Activated effector memory CD4-positive, alpha-beta T cell treated with Interleukin-2 at 50 U/mL for 16 hours (primary cell): ENCODE data around the gene SH3BP2.

Experiments used
- DNase-seq: peaks from one replicate; pipeline ENCODE4 v3.0.0-alpha.2; 2020

SH3BP2 gene

DNA sequence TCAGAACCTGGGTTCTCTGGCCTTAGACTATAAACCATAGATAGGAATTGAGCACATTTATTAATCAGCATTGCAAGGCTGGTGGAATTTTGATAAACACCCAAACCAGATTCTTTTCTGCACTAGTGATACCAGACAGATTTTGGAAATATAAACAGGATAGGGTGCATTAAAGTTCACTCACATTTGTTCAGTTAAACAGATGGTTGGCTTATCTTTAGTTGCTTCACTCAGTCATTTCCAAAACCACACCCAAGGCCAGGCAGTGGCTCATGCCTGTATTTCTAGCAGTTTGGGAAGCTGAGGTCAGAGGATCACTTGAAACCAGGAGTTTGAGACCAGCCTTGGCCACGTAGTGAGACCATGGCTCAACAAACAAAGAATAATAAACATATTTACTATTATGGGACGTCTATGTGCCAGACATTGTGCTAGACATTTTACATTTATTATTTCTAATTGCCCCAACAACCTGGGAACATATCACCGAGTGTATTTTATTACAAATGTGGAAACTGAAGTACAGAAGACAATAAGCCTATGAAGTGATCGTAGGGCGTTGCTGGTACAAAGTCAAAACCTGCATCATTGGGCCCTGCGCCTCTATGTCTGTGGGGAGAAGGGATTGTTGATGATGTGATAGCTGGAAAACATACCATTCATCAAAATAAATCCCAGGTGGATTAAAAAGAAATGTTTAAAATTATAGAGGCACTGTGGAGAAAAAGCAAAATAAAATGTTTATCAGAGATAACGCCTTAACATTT lies 65.7 kb downstream of the SH3BP2 start:
- DNase-seq = no peak

DNA sequence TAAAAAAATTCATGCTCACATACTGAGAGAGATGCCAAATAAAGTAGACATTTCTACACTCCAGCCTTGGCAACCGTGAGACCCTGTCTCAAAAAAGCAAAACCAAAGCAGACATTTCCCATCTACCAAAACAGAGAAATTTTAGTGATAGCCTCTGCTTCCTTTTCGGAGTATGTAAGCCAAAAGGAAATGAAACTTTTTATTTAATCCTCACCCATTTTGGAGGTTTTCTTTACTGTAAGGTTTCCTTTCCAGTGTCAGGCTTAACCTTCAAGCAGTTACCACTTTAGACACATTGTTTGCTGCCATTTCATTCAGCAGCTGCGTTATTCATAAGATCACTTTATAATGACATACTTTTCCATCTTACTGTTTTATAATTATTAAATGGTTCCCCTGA lies 66.6 kb downstream of the SH3BP2 start:
- no peak for DNase-seq

DNA sequence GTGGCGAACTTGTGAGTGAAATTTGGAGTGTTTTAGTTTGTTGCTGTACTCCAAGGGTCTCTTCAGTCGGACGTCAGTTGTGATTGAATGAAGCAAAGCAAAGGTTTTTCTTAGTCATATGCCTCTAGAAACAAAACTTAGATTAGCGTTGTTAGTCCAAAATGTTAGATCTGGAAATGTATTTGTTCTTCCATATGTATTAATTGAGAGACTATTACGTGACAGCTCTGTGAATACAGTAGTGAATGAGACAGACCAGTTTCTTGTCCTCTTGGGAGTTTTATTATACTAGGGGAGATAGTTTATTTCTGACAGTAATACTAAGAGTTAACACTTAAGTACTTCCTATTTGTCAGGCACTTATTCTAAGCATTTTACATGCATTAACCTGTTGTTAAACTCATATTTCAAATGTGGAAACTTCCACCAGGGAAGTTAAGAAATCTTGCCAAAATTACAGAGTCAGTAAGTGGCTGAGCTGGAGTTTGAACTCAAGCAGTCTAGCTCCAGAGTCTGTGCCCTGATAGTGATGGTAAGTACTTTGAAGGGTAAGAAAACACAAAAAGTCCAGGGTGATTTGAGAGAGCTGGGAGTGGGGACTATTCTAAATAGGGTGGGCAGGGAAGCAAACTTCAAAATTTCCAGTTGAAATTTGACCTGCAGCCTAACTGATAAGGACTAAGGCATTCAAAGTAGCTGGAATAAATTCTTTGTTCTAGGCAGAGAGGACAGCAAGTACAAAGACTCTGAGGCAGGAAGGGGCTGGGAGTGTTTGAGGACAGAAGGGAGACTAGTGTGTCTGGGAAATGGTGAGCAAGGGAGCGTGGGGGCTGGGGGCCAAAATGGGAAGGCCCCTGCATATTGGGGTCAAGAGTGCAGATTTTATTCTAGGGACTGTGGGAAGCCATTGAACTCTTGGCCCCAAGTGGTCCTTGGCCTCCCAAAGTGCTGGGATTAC lies 67.8 kb downstream of the SH3BP2 start:
- DNase-seq = no peak

DNA sequence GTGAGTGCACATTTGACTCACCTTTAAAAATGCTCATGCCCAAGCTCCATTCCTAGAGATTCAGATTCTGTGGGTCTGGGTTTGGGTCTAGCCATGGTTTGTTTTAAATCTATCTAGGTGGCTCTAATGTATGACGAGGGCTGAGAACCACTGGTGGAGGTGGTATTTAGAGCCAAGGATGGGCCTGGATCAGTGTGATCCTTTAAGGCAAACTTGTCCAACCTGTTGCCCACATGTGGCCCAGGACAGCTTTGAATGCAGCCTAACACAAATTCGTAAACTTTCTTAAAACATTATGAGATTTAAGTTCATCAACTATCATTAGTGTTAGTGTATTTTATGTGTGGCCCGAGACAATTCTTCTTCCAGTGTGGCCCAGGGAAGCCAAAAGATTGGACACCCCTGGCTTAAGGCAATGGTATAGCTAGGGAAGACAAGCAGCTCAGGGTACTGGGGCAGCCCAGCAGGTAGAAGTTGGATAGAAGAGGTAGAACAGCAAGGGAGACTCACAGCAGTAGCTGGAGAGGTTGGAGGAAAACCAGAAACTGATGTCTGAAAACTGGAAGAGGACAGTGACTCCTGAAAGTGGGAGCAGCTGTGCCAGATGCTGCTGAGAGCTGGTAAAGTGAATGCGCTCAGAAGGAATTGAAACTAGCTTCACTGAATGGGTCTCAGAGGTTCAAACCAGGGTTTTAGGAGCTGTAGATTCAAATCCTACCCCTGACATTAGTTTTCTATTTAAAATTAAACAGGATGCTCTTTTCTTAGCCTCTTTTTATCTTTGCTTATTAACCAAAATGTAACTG lies 68.9 kb downstream of the SH3BP2 start:
- DNase-seq = no peak

DNA sequence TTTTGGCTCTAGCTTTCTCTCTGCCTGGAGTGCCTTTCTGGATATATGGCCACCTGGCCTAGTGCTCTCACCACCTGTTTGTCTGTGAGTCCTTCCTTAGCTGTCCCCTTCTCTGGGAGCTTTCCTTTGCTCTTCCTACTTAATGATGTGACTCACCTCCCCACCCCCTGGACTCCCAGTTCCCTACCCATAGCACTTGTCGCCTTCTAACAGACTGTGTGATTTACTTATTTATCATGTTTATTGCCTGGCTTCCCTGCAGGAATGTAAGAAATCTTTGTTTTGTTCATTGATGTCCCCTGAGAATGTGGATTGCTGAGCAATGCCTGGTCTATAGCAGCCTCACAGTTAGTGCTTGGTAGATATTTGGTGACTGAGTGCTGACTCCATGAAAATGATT lies 69.6 kb downstream of the SH3BP2 start:
- no peak for DNase-seq

DNA sequence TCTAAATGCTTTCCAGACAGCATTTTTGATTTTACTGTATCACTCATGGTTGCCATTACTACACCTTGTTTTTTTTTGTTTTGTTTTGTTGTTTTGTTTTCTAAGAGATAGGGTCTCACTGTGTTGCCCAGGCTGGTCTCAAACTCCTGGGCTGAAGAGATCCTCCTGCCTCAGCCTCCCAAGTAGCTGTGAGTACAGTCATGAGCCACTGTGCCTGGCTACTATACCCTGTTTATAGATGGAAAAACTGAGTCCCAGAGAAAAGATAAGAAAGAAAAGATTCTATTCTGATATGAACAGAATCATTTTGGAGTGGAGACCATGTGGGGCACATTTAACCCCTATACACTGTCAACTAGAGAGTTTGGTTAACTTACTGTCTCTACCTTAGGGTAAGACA lies 70.8 kb downstream of the SH3BP2 start:
- DNase-seq = no peak

DNA sequence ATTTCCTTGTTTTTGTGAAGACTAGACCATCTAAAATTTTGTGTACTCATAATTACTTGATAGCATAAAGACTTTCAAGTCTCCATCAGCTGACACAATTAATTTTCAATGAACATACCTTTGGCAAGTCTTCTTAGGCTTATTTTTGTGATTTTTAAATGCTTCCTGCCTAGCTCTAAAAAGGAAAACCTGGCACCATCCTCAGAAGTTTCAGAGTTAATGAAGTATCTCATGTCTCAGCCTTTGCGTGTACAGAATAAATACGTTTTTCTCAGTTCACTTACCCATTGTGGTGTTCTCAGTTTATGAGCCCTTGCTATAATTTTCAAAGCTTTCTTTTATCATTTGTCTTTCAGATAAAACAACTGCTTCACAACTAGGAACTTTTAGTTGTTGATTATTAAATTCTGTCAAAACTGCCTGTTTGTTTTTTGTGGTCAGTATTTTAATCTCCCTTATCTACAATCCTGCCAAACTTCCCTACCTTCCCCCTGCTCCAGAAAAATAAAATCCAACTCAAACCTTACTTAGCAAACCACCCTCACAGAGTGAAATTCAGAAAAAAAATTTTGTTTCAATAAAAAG lies 72.4 kb downstream of the SH3BP2 start:
- no peak for DNase-seq

DNA sequence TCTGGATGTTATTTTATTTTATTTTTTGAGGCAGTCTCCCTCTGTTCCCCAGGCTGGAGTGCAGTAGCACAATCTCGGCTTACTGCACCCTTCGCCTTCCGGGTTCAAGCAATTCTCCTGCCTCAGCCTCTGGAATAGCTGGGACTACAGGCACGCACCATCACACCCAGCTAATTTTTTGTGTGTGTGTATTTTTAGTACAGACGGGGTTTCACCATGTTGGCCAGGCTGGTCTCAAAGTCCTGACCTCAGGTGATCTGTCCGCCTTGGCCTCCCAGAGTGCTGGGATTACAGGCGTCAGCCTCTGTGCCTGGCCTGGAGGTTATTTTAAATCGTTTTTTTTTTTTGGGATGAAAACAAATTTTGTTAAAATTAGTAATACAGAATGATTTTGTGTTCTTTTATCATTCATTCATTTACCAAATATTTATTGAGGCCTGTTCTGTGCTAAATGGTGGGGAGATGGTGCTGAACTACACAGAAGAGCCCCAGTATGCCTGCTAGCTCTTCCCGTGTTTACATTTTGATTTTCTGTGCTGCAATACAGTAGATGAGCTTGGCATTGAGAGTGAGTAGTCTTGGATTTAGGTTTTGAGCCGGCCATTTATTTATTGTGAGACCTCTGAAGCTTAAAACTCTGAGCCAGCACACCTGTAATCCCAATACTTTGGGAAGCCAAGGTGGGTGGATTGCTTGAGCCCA lies 73.4 kb downstream of the SH3BP2 start:
- no peak for DNase-seq

DNA sequence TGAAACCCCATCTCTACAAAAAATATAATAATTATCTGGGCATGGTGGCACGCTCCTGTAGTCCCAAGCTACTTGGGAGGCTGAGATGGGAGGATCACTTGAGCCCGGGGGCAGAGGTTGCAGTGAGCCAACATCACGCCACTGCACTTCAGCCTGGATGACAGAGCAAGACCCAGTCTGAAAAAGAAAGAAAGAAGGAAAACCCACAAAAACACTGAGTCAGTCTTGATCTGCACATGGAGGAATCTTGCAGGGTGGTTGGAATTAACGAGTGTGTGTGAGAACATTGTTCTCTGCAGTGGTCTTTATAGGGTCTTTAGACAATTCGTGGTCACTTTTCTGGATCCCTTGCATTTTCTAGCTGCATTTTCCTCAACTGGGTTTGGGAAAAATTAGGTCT lies 74.0 kb downstream of the SH3BP2 start:
- no peak for DNase-seq

DNA sequence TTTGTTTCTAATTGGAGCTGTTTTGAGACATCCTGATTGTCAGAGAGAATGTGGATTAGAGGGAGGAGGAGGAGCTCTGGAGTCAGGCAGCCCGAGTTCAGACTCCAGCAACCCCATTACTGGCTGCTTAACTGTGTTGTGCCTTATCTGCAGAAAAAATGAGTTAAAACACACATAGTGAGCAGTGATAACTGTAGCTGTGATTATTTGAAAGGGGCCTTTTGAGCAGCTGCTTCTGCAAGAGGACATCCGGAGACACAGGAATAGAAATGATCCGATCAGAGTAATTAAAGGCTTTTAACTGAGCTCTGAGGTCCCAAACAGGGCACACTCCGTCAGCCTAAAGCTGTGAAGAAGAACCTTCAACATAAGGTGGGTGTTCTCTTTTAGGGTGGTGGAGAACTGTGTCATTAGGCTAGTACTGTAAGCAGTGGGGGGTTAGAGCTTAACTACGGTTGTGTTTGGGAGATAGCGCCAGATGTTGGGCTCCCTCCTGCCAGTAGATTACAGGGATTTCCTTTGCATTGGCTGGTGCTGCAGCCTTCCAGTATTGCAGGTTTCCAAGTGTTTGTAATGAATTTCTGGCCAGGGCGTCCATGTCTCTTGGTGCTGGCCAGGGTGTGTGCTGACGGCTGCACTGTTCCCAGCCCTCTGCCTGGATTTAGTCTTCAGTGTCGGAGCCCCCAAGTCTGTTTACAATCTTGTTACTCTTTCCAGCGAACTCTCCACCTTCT lies 75.0 kb downstream of the SH3BP2 start:
- DNase-seq = no peak

DNA sequence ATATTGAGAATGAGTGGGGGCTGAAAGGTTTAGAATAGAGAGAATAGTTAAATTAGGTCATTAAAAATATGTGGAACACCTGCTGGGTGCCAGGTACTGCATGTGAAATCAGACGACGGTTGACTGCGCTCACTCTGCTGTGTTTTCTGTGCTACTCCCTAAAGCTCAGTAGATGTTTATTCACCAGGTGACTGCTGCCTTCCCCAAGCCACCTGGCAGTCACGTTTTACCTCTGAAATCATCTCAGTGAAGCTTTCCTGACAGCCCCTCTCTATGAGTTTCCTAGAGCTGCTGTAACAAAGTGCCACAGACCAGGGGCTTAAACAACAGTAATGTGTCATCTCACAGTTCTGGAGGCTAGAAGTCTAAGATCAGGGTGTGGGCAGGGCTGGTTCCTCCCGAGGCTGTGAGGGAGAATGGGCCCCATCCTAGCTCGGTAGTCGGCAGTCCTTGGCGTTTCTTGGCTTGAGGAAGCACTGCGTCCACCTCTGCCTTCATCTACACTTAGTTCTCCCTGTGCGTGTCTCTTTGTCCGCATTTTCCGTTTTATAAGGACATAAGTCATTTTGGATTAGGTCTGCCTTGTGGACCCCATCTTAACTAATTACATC lies 76.1 kb downstream of the SH3BP2 start:
- DNase-seq = no peak

DNA sequence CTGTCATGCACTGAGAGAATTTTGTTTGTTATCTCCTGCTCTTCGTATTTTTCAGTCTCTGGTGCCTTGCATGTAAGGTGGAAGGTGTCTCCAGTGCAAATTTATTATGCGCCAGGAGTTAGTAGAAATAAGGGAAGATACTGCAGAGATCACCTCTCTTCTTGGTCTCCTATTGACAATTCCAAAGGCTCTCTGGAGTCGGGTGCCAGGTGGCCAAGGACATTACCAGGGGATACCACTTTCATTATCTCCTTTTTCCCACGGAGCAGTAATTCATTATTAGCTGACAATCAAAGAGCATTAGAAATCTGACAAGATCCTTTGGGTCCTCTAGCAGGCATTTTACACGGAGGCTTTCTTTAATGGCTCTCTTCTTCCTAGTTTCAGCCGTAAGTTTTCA lies 76.8 kb downstream of the SH3BP2 start:
- DNase-seq = no peak

DNA sequence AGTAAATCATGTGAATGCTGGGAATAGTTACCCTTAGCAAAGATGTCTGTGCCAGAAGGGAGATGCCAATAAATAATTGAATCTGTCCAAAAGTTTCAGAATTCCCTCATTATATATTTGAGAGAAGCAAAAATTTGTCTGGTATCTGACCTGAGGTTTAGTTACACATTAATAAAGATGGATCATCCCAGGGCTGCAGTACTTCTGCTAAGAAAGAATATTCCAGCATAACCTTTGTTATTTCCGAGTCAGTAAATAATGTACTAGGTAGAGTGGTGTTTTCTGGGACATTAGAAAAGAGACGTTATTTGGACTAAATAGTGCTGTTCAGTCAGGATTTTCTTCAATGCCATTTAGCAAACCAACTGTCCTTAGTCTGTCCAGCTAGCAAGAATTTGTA lies 77.2 kb downstream of the SH3BP2 start:
- no peak for DNase-seq

DNA sequence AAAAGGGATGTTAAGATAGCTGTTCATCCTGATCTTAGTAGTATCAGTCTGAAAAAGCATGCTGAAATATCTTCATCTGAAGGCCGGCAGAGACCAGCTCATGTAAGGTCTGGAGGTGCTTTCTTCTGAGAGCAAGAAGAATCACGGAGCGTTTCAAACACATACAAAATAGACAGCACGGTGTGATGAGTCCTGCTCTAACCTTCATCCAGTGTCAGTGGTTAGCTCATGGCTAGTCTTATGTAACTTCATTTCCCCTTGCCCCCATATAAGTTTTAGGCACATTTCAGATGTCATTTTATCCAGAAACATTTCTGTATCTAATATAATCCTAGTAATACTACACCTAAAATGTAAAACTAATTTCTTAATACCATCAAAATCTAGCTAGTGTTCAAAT lies 78.6 kb downstream of the SH3BP2 start:
- DNase-seq = no peak

DNA sequence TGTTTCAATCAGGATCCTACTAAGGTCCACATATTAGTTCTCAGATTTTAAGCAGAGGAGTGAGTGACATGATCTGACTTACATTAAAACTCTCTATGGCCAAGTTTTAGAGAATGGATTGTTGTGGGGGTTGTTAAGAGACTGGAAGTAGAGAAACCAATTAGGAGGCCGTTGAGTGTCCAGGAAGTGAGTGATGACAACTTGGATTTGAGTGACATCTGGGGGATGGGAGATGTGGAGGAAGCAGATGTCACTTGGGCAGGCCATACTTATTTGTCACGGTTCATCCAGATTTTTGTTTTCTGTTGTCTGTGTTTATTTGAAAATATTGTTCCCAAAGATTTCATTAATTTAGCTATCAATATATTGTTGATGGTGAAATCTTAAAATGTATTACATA lies 79.0 kb downstream of the SH3BP2 start:
- DNase-seq = no peak

DNA sequence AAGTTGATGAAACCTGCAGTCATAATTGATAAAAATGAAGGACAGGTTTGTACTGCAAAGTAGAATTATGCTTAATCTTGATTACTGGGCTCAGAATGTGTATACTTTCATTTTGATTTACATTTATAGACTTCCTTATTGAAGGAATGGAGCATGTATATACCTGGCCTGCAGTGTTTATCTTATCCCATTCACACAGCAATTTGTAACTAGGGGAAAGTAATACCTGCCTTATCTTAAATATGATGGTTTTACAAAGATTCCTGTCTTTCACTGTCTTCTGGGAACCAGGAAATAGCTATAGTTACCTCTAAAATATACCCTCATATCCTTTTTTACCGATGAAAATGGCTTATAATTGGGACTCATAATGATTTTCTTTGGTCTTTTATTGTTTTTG lies 80.4 kb downstream of the SH3BP2 start:
- DNase-seq = no peak

DNA sequence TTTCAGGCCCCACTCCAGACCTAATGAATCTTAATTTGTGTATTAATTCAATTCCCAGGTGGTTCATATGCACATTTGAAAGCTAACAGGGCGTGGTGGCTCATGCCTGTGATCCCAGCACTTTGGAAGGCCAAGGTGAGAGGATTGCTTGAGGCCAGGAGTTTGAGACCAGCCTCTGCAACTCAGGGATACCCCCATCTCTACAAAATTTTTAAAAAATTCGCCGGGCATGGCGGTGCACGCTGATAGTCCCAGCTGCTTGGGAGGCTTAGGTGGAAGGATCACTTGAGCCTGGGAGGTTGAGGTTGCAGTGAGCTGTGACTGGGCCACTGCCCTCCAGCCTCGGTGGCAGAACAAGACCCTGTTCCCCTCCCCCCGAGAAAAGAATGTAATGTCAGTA lies 82.0 kb downstream of the SH3BP2 start:
- no peak for DNase-seq

DNA sequence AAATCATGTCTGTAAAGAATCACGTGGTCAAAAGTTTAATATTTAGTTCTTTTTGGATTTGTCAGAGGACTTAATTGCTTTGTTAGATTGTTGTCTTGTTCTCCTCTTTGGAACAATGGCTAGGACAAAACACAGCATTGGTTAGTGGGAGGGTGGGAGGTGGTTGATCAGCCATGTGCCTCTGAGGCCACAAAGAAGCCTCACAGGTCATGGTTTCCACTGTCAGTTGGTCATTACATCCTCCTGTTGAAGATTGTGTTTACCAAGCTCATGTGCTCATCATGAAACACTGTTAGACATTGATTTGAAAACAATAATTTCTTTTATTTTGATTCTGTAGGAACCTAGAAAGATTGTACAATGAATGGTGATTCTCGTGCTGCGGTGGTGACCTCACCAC lies 82.7 kb downstream of the SH3BP2 start:
- DNase-seq = no peak

DNA sequence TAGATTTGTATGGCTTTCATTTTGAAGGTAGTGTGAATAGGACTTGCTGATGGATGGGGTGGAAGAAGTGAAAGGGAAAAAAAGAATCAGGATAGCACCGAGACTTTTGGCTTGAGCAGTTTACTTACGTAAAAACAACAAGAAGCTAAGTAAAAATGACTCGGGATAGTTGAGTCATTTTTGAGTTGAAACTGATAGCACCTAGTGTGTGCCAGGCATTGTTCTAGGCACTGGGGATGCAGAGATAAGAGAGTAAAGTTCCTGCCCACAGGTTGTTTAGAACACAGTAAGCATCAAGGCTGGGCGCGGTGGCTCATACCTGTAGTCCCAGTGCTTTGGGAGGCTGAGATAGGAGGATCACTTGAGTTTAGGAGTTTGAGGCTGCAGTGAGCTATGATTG lies 85.5 kb downstream of the SH3BP2 start:
- DNase-seq = no peak

DNA sequence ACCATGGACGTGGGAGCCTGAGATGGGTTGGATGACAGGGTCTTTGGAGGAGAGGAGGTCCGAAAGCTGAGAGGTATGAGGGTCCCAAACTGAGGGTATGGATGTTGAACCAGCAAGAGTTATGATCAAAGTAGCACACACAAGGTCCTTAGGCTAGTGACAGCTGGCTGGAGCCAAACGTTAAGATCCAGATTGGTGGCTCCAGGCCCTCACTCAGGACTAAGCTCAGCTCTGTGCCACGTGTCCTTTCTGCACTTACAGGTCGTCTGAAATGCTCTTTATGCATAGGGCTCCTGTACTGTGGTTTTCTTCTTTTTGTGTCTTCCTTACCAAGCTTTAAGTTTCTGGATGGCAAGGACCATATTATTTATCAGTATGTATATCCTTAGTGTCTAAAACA lies 86.1 kb downstream of the SH3BP2 start:
- no peak for DNase-seq

DNA sequence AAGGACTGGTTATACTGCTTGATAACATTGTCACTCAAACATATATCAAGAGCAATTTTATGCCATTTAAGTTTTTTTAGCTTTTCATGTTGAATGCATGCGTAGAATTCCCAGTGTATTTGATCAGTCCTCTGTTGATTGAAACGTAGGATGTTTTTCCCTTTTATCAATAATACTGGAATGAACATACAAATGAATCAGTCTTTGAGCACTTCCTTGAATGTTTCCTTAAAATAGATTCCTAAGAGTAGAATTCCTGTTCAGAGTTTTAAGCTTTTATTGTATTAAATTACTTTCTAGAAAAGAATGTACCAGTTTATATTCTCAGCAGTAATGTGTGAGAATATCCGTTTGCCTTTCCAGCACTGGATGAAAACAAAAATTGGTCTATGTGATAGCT lies 88.5 kb downstream of the SH3BP2 start:
- DNase-seq = no peak
